Measurements from ENCODE around the gene PALD1. TPM values are rescaled to one million over a fixed set of nuclear protein-coding genes. Genes with fewer than 3 reads are reported as not detected.
A peak's percentile ranks its signal among the peaks of the same experiment; 100 is the strongest.

PALD1 gene
- polyA plus RNA-seq, 2 of the 4 experiments (the other 2 are of a cell fraction), result 3.6 to 5.5 TPM

GRCh38 chr10:70515035-70515667 lies 36.6 kb downstream of the PALD1 start:
- POLR2A ChIA-PET, result no interaction called here
- WGBS (ENCODE audit: missing lambda C conversion rate), result 89% methylated on average over 8 of the region's 8 CpGs
- H3K27ac ChIP-seq, result no peak overlapping the region

DNA sequence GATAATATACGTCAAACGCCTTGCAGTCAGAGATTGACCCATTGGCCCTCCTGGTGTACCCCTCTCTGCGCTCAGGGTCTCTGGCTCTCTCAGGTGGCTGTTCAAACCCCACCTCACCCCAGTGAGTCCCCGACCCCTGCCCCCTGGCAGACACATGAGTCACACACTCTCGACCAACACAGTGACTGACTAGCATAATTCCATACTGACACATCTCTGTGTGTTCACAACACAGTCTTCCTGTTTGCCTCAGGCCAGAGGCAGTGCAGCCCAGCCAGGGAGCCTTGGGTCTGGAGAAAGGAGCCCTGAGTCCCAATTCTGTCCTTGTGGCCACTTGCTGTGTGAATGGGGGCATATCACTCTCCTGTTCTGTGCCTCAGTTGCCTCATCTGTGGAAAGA lies 40.1 kb downstream of the PALD1 start:
- no peak overlapping the region for H3K27ac ChIP-seq
- CTCF ChIA-PET, result interaction anchor here (1.5 to 2.8 kb wide), 2 partner anchors 23 to 57 kb away, joined by 5 to 8 read pairs; no protein-coding TSS in a partner anchor
- FAIRE-seq, result no peak
- DNase-seq (ENCODE audit: low read depth in 1 of 2, low spot score in 1 of 2), result peak in 1 of 2 experiments; percentile 18
- no peak for TF ChIP-seq KDM5A (IDR thresholded peaks at IDR 0.05)
- no peak for TF ChIP-seq CEBPB (IDR thresholded peaks at IDR 0.05)
- TF ChIP-seq JUNB (IDR thresholded peaks at IDR 0.05), result no peak
- no peak for TF ChIP-seq NFE2L2 (conservative IDR thresholded peaks at IDR 0.05; ENCODE audit: low read length)
- TF ChIP-seq, protein P1, sequence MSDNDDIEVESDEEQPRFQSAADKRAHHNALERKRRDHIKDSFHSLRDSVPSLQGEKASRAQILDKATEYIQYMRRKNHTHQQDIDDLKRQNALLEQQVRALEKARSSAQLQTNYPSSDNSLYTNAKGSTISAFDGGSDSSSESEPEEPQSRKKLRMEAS (IDR thresholded peaks at IDR 0.05), result no peak
- no peak for TF ChIP-seq CBX2 (IDR thresholded peaks at IDR 0.05; ENCODE audit: borderline replicate concordance, low read depth)
- no peak for TF ChIP-seq CBX8 (IDR thresholded peaks at IDR 0.05)
- TF ChIP-seq ZC3H11A (IDR thresholded peaks at IDR 0.05), result no peak
- TF ChIP-seq, protein P2, sequence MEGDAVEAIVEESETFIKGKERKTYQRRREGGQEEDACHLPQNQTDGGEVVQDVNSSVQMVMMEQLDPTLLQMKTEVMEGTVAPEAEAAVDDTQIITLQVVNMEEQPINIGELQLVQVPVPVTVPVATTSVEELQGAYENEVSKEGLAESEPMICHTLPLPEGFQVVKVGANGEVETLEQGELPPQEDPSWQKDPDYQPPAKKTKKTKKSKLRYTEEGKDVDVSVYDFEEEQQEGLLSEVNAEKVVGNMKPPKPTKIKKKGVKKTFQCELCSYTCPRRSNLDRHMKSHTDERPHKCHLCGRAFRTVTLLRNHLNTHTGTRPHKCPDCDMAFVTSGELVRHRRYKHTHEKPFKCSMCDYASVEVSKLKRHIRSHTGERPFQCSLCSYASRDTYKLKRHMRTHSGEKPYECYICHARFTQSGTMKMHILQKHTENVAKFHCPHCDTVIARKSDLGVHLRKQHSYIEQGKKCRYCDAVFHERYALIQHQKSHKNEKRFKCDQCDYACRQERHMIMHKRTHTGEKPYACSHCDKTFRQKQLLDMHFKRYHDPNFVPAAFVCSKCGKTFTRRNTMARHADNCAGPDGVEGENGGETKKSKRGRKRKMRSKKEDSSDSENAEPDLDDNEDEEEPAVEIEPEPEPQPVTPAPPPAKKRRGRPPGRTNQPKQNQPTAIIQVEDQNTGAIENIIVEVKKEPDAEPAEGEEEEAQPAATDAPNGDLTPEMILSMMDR (IDR thresholded peaks at IDR 0.05), result no peak
- TF ChIP-seq ZSCAN20 (CRISPR knock-in tag; IDR thresholded peaks at IDR 0.05), result no peak
- TF ChIP-seq, protein P3, sequence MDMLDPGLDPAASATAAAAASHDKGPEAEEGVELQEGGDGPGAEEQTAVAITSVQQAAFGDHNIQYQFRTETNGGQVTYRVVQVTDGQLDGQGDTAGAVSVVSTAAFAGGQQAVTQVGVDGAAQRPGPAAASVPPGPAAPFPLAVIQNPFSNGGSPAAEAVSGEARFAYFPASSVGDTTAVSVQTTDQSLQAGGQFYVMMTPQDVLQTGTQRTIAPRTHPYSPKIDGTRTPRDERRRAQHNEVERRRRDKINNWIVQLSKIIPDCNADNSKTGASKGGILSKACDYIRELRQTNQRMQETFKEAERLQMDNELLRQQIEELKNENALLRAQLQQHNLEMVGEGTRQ (IDR thresholded peaks at IDR 0.05), result no peak
- no peak for TF ChIP-seq NPAS2 (CRISPR knock-in tag; IDR thresholded peaks at IDR 0.05; ENCODE audit: borderline replicate concordance)
- no peak for TF ChIP-seq EHF (CRISPR knock-in tag; IDR thresholded peaks at IDR 0.05)
- no peak for TF ChIP-seq RAD21 (conservative IDR thresholded peaks at IDR 0.05 in 1 of 2, IDR thresholded peaks at IDR 0.05 in 1 of 2)
- TF ChIP-seq CHD2 (IDR thresholded peaks at IDR 0.05; ENCODE audit: low read length, partially characterized antibody), result no peak
- TF ChIP-seq POLR2A (IDR thresholded peaks at IDR 0.05; ENCODE audit: low read length), result no peak
- peak in 1 of 2 experiments; percentile 66; a peak in 3 of 6 replicates for ATAC-seq
- no peak overlapping the region for H3K4me2 ChIP-seq
- no peak overlapping the region for H3K4me3 ChIP-seq
- POLR2A ChIA-PET, result no interaction called here
- WGBS (ENCODE audit: missing lambda C conversion rate), result 60% methylated on average over 5 of the region's 5 CpGs
- no peaks in the 10 kb centered on the region for H3K9me3 ChIP-seq
- no peaks in the 10 kb centered on the region for H3K4me1 ChIP-seq

More at GRCh38 chr10:70515035-70515667, 36.6 kb downstream of the PALD1 start:
- no peak overlapping the region for H3K4me3 ChIP-seq
- no peaks in the 10 kb centered on the region for H3K9me3 ChIP-seq
- DNase-seq (ENCODE audit: low read depth in 1 of 2, low spot score in 1 of 2), result no peak
- no peaks in the 10 kb centered on the region for H3K4me1 ChIP-seq
- peak in 1 of 2 experiments; percentile 16; a peak in 2 of 6 replicates for ATAC-seq
- TF ChIP-seq HES2 (IDR thresholded peaks at IDR 0.05) (no peak), RCOR1 (IDR thresholded peaks at IDR 0.05; ENCODE audit: low read depth, low read length) (no peak), BHLHE40 (IDR thresholded peaks at IDR 0.05; ENCODE audit: low read depth, low read length) (no peak), RNF2 (IDR thresholded peaks at IDR 0.05; ENCODE audit: borderline replicate concordance, low read depth) (no peak), ZNF302 (CRISPR knock-in tag; IDR thresholded peaks at IDR 0.05) (no peak), EHF (CRISPR knock-in tag; IDR thresholded peaks at IDR 0.05) (no peak)
- TF ChIP-seq, protein P4, sequence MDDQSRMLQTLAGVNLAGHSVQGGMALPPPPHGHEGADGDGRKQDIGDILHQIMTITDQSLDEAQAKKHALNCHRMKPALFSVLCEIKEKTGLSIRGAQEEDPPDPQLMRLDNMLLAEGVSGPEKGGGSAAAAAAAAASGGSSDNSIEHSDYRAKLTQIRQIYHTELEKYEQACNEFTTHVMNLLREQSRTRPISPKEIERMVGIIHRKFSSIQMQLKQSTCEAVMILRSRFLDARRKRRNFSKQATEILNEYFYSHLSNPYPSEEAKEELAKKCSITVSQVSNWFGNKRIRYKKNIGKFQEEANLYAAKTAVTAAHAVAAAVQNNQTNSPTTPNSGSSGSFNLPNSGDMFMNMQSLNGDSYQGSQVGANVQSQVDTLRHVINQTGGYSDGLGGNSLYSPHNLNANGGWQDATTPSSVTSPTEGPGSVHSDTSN (IDR thresholded peaks at IDR 0.05), result no peak
- H3K4me2 ChIP-seq, result no peak overlapping the region
- CTCF ChIA-PET, result interaction anchor here (1.0 kb wide), 1 partner anchor 128 kb away, joined by 5 read pairs; no protein-coding TSS in a partner anchor
- no peak for FAIRE-seq

Measured in A549 (cell line).